GM06990 (cell line): Measurements from ENCODE around the gene CDCP1.

ENCODE experiments used
- DNase-seq: peaks from one replicate; pipeline ENCODE4 v3.0.0-alpha.2; 2011; ENCODE audit not compliant: insufficient read length; ENCODE audit errors: extremely low read depth
- H3K27me3 ChIP-seq: replicated peaks from 2 replicates; pipeline ENCODE4 v1.6.0; 2011; ENCODE audit warnings: low read length; ENCODE audit not compliant: control insufficient read depth, insufficient read depth
- H3K36me3 ChIP-seq: 2 replicates; pipeline ENCODE4 v1.5.1; 2011; ENCODE audit warnings: low read length; ENCODE audit not compliant: control insufficient read depth, insufficient read depth
- H3K4me3 ChIP-seq: replicated peaks from 2 replicates; pipeline ENCODE4 v1.5.1; 2011; ENCODE audit warnings: low read depth, mild to moderate bottlenecking, control low read depth, low read length
- TF ChIP-seq, protein P1 (sequence below): IDR thresholded peaks from 2 replicates; pipeline ENCODE4 v1.5.1; 2011; ENCODE audit warnings: low read length, control low read depth, mild to moderate bottlenecking, inconsistent platforms; ENCODE audit not compliant: insufficient read depth, poor library complexity, severe bottlenecking

Gene CDCP1

DNA sequence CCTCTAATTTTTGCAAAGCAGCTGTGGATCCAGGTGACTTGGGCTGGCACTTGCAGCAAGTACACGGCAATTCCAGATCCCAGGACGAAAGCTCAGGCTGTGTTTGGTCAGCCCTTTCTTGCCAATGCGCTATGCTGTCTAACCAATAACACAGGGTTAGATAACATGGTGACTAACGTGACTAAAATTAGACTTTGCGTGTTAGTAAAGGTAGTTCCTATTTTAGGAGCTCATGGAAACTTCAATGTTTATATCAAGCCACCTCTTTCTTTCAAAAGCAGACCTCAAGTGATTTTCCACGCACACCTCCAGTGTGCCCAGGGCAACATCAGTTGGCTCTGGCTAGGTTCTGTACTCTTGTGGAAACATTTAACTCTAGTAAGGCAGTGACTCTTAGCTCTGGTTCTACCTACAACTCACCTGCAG lies 32.5 kb downstream of the CDCP1 start:
- no peaks in the 10 kb centered on the region for H3K27me3 ChIP-seq
- DNase-seq = no peak
- H3K4me3 ChIP-seq = no peak overlapping the region
- TF ChIP-seq, protein P1, sequence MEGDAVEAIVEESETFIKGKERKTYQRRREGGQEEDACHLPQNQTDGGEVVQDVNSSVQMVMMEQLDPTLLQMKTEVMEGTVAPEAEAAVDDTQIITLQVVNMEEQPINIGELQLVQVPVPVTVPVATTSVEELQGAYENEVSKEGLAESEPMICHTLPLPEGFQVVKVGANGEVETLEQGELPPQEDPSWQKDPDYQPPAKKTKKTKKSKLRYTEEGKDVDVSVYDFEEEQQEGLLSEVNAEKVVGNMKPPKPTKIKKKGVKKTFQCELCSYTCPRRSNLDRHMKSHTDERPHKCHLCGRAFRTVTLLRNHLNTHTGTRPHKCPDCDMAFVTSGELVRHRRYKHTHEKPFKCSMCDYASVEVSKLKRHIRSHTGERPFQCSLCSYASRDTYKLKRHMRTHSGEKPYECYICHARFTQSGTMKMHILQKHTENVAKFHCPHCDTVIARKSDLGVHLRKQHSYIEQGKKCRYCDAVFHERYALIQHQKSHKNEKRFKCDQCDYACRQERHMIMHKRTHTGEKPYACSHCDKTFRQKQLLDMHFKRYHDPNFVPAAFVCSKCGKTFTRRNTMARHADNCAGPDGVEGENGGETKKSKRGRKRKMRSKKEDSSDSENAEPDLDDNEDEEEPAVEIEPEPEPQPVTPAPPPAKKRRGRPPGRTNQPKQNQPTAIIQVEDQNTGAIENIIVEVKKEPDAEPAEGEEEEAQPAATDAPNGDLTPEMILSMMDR = no peak
- no peaks in the 10 kb centered on the region for H3K36me3 ChIP-seq

DNA sequence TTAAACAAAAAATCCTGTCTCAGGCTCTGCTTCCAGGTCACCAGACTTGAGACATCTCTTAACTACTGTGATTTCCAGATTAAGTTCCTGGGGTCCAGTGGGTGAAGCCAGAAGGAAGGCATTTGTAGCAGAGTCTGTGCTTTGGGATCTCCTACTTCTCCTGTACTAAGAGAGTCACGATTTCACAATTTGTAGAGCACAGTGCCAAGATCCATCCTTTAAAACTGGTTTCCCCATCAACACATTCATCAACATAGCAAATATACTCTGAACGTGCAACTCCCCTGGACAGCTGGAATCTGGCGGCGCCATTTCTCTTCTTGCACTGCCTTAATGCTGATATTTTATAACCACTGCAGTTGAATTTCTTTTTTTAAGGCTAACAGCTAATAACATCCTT lies 33.2 kb downstream of the CDCP1 start:
- TF ChIP-seq, protein P1 = no peak
- DNase-seq = no peak
- no peaks in the 10 kb centered on the region for H3K36me3 ChIP-seq
- H3K27me3 ChIP-seq = no peaks in the 10 kb centered on the region; the same call in 1 of the 2 replicates
- H3K4me3 ChIP-seq = no peak overlapping the region

DNA sequence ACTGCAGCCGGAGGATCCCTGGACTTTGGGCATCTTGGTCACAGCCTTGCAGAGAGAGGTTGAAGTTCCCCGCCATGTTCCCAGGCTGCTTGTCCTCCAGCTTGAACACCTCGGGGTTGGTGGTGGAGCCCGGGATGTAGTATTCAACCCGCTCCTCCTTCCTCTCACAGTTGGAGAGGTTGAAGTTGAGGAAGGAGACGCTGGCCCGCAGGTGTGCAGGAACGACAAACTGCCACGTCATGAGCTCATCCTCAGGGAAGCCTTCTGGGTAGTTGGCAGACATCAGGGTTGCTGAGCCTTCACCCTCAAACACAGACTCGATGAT lies 35.7 kb downstream of the CDCP1 start:
- no peak for DNase-seq
- TF ChIP-seq, protein P1 = no peak
- no peaks in the 10 kb centered on the region for H3K36me3 ChIP-seq
- no peak overlapping the region for H3K4me3 ChIP-seq
- H3K27me3 ChIP-seq = no peaks in the 10 kb centered on the region; the same call in none of the 2 replicates

DNA sequence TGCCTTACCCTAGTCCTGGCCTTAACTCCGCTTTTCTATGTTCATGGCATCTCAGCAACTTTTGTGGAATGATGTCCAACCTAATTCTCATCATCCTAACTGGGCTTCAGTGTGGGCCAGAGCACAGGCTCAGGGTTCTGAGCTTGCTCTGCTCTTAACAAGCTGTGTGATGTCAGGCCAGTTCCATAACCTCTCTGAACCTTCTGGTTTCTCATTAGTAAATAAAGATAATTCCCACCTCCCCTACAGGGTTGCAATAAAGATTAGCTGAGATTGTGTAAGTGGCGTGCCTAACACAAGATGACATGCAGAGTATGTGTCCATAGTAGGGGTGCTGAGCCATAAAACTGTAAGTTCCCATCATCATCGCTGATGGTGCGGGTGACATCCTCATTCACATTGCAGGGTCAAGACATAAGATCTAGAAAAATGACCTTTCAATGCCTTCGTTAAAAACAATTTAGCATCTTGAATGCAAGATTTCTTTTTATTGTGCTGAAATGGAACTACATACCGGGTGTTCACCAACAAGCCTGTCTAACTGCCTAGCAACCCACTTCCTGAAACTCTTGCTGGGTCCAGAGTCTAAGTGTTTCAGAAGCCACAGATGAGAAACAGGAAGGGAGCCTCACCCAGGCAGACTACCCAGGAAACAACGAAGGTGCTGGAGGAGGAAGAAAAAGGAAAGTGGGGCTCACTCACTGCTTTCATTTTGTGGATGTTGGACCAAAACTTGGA lies 36.2 kb downstream of the CDCP1 start:
- Histone ChIP-seq H3K4me3 (no peak overlapping the region), H3K27me3 (no peaks in the 10 kb centered on the region; the same call in none of the 2 replicates), H3K36me3 (no peaks in the 10 kb centered on the region)
- DNase-seq = no peak
- TF ChIP-seq, protein P1 = no peak

DNA sequence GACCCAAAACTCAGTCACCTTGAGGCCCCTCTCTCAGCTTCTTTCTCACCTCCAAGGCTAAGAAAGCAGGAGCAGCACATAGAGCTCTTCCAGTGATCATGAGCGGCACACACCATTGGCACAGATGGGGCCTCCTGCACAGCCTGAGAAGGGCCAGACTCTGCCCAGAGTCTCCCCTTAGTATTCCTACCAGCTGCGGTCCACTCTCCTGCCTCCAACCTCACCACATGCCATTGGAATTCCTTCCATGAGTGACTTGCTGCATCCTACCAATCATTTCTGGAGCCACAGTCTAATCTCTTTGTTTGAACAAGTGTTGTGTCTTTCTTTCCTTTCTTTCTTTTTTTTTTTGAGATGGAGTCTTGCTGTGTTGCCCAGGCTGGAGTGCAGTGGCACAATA lies 39.3 kb downstream of the CDCP1 start:
- Histone ChIP-seq H3K36me3 (no peaks in the 10 kb centered on the region), H3K4me3 (no peak overlapping the region), H3K27me3 (no peaks in the 10 kb centered on the region; the same call in none of the 2 replicates)
- DNase-seq = no peak
- TF ChIP-seq, protein P1 = no peak
